GM03348 (cell line): ENCODE results near the gene TAPT1.

Experiments used
- DNase-seq: peaks from one replicate; pipeline ENCODE4 v3.0.0; 2012; ENCODE audit warnings: low spot score

The TAPT1 gene

GRCh38 chr4:16133406-16133805, 92.9 kb downstream of the TAPT1 start:
- no peak for DNase-seq

- no peak for DNase-seq
Observed at GRCh38 chr4:16131293-16131692, 95.0 kb downstream of the TAPT1 start.

GRCh38 chr4:16129336-16129735, 96.9 kb downstream of the TAPT1 start:
- no peak for DNase-seq

- no peak for DNase-seq
Observed at GRCh38 chr4:16126714-16127113, 99.6 kb downstream of the TAPT1 start.

GRCh38 chr4:16125571-16126445, 100.5 kb downstream of the TAPT1 start:
- no peak for DNase-seq

- no peak for DNase-seq
Observed at GRCh38 chr4:16124232-16124631, 102.0 kb downstream of the TAPT1 start.

- no peak for DNase-seq
Observed at GRCh38 chr4:16123356-16124084, 102.8 kb downstream of the TAPT1 start.

- DNase-seq: no peak
Observed at GRCh38 chr4:16122784-16123183, 103.5 kb downstream of the TAPT1 start.

GRCh38 chr4:16122308-16122711, 104.0 kb downstream of the TAPT1 start:
- no peak for DNase-seq

- no peak for DNase-seq
Observed at GRCh38 chr4:16120720-16121119, 105.6 kb downstream of the TAPT1 start.

GRCh38 chr4:16119981-16120380, 106.3 kb downstream of the TAPT1 start:
- DNase-seq: no peak

GRCh38 chr4:16118090-16118489, 108.2 kb downstream of the TAPT1 start:
- DNase-seq: no peak

GRCh38 chr4:16117164-16117563, 109.1 kb downstream of the TAPT1 start:
- no peak for DNase-seq

- no peak for DNase-seq
Observed at GRCh38 chr4:16116493-16116990, 109.7 kb downstream of the TAPT1 start.

- no peak for DNase-seq
Observed at GRCh38 chr4:16116019-16116418, 110.3 kb downstream of the TAPT1 start.

- DNase-seq: no peak
Observed at GRCh38 chr4:16114546-16114945, 111.7 kb downstream of the TAPT1 start.

- no peak for DNase-seq
Observed at GRCh38 chr4:16113741-16114140, 112.5 kb downstream of the TAPT1 start.

- no peak for DNase-seq
Observed at GRCh38 chr4:16111533-16111932, 114.7 kb downstream of the TAPT1 start.

- DNase-seq: no peak
Observed at GRCh38 chr4:16110661-16111290, 115.5 kb downstream of the TAPT1 start.
